NCI-H1092 (cell line): Measurements from ENCODE around the gene FAM107A.

ENCODE experiments used
- DNase-seq: peaks from one replicate; lab custom pipeline; 2025; lab: John Stamatoyannopoulos, UW

FAM107A gene

GRCh38 chr3:58591517-58592510 lies 14.6 kb upstream of the FAM107A start:
- DNase-seq = no peak

- DNase-seq = no peak
Observed at GRCh38 chr3:58588030-58588614, 10.9 kb upstream of the FAM107A start.

- no peak for DNase-seq
Observed at GRCh38 chr3:58586776-58587192, 9.6 kb upstream of the FAM107A start.

- DNase-seq = no peak
Observed at GRCh38 chr3:58585994-58586393, 8.8 kb upstream of the FAM107A start.

GRCh38 chr3:58585005-58585786 lies 8.0 kb upstream of the FAM107A start:
- DNase-seq = peak; percentile 47

- no peak for DNase-seq
Observed at GRCh38 chr3:58584690-58585004, 7.5 kb upstream of the FAM107A start.

GRCh38 chr3:58581328-58582091 lies 4.3 kb upstream of the FAM107A start:
- no peak for DNase-seq

GRCh38 chr3:58580826-58581327 lies 3.7 kb upstream of the FAM107A start:
- DNase-seq = no peak

- DNase-seq = no peak
Observed at GRCh38 chr3:58578873-58579272, 1.7 kb upstream of the FAM107A start.

GRCh38 chr3:58576716-58577115 lies 475 bp downstream of the FAM107A start:
- DNase-seq = no peak

GRCh38 chr3:58575971-58576652 lies 1.1 kb downstream of the FAM107A start:
- no peak for DNase-seq

GRCh38 chr3:58574682-58575081 lies 2.5 kb downstream of the FAM107A start:
- DNase-seq = no peak

GRCh38 chr3:58574106-58574505 lies 3.1 kb downstream of the FAM107A start:
- DNase-seq = no peak

- DNase-seq = no peak
Observed at GRCh38 chr3:58573640-58574039, 3.6 kb downstream of the FAM107A start.

GRCh38 chr3:58572634-58573230 lies 4.5 kb downstream of the FAM107A start:
- no peak for DNase-seq

GRCh38 chr3:58572013-58572633 lies 5.1 kb downstream of the FAM107A start:
- DNase-seq = no peak

GRCh38 chr3:58570851-58571250 lies 6.3 kb downstream of the FAM107A start:
- DNase-seq = no peak

GRCh38 chr3:58569287-58570001 lies 7.7 kb downstream of the FAM107A start:
- DNase-seq = no peak

- DNase-seq = peak; percentile 52
Observed at GRCh38 chr3:58568572-58569286, 8.5 kb downstream of the FAM107A start.
